Lower lobe of right lung (tissue), 2 donors: ENCODE data around the gene ADAM21. TPM values are rescaled to one million over a fixed set of nuclear protein-coding genes. Genes with fewer than 3 reads are reported as not detected.
"Not testable (repeated sequence)": the region's sequence is repeated elsewhere in the genome, so short reads cannot be mapped to it uniquely, and the experiment has no call there.

ENCODE experiments used
- ATAC-seq, 2 donors: fragments of 200-7000 bp; cut with Tn5 transposase; one replicate each; pipeline ENCODE4 v1.9.1; 2020 to 2022; ENCODE audit warnings: mild to moderate bottlenecking in 2 of 2, moderate library complexity in 2 of 2
- DNase-seq: peaks from one replicate; pipeline ENCODE4 v3.0.0-alpha.2; 2020
- H3K27ac ChIP-seq: fragments of 200-600 bp; one replicate; pipeline ENCODE4 v1.8.0; 2022
- H3K27me3 ChIP-seq: fragments of 200-600 bp; one replicate; pipeline ENCODE4 v1.8.0; 2022; ENCODE audit warnings: low read depth
- H3K36me3 ChIP-seq: fragments of 200-600 bp; one replicate; pipeline ENCODE4 v1.8.0; 2022; ENCODE audit warnings: mild to moderate bottlenecking
- H3K4me1 ChIP-seq: fragments of 200-600 bp; one replicate; pipeline ENCODE4 v1.8.0; 2022
- H3K4me3 ChIP-seq: fragments of 200-600 bp; one replicate; pipeline ENCODE4 v1.8.0; 2022; ENCODE audit warnings: mild to moderate bottlenecking
- H3K9me3 ChIP-seq: fragments of 200-600 bp; one replicate; pipeline ENCODE4 v1.8.0; 2022
- intact Hi-C: fragments of 100-400 bp; cut with DNase I; formaldehyde crosslinking; loops from one replicate; pipeline ENCODE4 v1.11.0; 2022
- long read RNA-seq: library from polyadenylated mRNA; unstranded; transcript quantifications from one replicate; pipeline ENCODE4 v2.0.0, GENCODE V29; 2021
- total RNA-seq: library from RNA; stranded (reverse); fragmentation: NEBNext Ultra II Directional; extraction: Animal tissue kit (Norgen Biotek cat#: 25700); gene quantifications from one replicate; pipeline ENCODE4 v1.2.1, GENCODE V29; 2021
- TF ChIP-seq, protein P1 (sequence below): fragments of 200-600 bp; IDR thresholded peaks from one replicate; pipeline ENCODE4 v1.8.0; 2022; ENCODE audit warnings: antibody characterized with exemption, mild to moderate bottlenecking
- donor health status: DM: no; HTN: yes; CAD: no; lungs with severe emphysema.

ADAM21 gene
- 0.24 TPM for total RNA-seq
- long read RNA-seq = 0 reads

DNA sequence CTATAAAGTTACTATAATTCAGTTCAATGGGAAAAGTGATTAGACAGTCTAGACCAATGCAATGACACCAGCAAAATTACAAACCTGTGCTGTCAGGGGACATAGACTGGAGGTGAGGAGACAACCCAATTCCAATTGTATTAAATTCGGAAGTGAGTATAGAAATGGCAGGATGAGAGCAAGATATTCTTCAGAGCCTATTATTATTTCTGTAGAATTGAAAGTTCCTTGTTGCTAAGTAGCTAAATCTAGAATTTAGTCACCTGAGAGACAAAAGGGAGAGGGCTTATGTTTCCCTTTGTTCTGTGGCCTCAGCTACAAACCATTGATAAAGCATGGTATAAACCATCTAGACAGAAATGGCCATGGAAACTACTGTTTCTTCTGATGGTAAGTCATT lies at the start of gene ADAM21:
TSS of gene ADAM21 (plus strand) at position 301 of the 400 bp plus-strand sequence. CDS start 5,326 bp downstream, outside the sequence.
- H3K4me1 ChIP-seq = no peaks in the 10 kb centered on the region
- no peaks in the 10 kb centered on the region for H3K9me3 ChIP-seq
- TF ChIP-seq, protein P1, sequence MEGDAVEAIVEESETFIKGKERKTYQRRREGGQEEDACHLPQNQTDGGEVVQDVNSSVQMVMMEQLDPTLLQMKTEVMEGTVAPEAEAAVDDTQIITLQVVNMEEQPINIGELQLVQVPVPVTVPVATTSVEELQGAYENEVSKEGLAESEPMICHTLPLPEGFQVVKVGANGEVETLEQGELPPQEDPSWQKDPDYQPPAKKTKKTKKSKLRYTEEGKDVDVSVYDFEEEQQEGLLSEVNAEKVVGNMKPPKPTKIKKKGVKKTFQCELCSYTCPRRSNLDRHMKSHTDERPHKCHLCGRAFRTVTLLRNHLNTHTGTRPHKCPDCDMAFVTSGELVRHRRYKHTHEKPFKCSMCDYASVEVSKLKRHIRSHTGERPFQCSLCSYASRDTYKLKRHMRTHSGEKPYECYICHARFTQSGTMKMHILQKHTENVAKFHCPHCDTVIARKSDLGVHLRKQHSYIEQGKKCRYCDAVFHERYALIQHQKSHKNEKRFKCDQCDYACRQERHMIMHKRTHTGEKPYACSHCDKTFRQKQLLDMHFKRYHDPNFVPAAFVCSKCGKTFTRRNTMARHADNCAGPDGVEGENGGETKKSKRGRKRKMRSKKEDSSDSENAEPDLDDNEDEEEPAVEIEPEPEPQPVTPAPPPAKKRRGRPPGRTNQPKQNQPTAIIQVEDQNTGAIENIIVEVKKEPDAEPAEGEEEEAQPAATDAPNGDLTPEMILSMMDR = no peak
- H3K36me3 ChIP-seq = no peaks in the 10 kb centered on the region
- DNase-seq = no peak
- intact Hi-C loops = no loop called here
- no peak within 1 kb of the TSS for H3K4me3 ChIP-seq
- ATAC-seq = no peak
- no peak within 1 kb of the TSS for H3K27ac ChIP-seq
- H3K27me3 ChIP-seq = no peaks in the 10 kb centered on the region

DNA sequence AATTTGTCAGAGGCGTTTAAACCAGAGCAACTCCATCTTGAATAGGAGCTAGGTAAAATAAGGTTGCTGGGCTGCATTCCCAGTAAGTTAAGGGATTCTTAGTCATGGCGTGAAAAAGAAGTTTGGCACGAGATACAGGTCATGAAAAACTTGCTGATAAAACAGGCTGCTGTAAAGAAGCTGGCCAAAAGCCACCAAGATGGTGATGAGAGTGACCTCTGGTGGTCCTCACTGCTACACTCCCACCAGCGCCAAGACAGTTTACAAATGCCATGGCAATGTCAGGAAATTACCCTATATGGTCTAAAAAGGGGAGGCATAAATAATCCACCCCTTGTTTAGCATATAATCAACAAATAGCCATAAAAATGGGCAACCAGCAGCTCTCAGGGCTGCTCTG lies 48.6 kb upstream of the ADAM21 start:
- ATAC-seq, H3K4me1 ChIP-seq, H3K36me3 ChIP-seq, H3K4me3 ChIP-seq, DNase-seq, H3K27me3 ChIP-seq, H3K27ac ChIP-seq, H3K9me3 ChIP-seq, intact Hi-C loops: not testable (repeated sequence)
- TF ChIP-seq, protein P1 = peak; percentile 6

DNA sequence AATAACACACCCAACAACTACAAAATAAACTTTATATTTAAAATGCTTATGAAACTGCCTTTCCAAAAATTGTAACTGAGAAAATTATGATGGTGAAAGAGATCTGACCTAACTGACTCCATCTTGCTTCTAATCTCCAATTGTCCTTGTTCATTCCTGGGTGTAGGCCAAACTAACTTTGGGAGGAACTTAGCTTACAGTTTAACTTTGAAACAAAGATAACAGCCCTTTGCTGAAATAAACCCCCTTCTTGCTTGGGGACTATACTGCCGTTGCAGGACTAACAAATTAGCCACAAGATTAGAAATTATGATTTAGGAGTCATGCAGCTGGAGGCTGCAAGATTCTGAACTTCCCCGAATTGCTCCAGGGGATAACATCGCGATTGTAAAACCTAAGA lies 45.8 kb upstream of the ADAM21 start:
- not testable (repeated sequence) for ATAC-seq, H3K4me3 ChIP-seq

DNA sequence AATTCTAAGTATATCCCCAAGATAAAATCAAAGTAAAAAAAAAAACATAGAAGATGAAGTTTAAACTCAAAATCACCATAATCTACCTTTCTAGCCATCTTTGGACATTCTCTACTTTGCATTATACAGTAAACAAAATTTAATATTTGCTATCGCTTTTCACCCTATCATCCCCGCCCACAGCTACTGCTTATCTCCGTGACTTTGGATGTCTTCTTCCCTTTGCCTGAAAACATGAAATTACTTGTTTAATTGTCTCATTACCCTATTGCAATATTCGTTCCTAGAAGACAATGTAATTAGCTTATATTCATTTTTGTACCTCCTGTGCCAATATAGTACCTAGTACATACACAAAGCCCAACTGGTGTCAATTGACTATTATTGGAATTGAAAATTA lies 44.4 kb upstream of the ADAM21 start:
- TF ChIP-seq, protein P1 = no peak
- no peak for ATAC-seq
- no peaks in the 10 kb centered on the region for H3K9me3 ChIP-seq
- no peak overlapping the region for H3K4me3 ChIP-seq
- H3K4me1 ChIP-seq = no peaks in the 10 kb centered on the region
- H3K27me3 ChIP-seq = no peaks in the 10 kb centered on the region
- H3K27ac ChIP-seq = no peak overlapping the region
- H3K36me3 ChIP-seq = peaks cover 15% of the 10 kb centered on the region
- intact Hi-C loops = no loop called here
- no peak for DNase-seq

More for the DNA sequence above, 45.8 kb upstream of the ADAM21 start:
- H3K27me3 ChIP-seq, intact Hi-C loops, DNase-seq, H3K9me3 ChIP-seq, H3K4me1 ChIP-seq, H3K27ac ChIP-seq: not testable (repeated sequence)
- peaks cover 24% of the 10 kb centered on the region for H3K36me3 ChIP-seq

DNA sequence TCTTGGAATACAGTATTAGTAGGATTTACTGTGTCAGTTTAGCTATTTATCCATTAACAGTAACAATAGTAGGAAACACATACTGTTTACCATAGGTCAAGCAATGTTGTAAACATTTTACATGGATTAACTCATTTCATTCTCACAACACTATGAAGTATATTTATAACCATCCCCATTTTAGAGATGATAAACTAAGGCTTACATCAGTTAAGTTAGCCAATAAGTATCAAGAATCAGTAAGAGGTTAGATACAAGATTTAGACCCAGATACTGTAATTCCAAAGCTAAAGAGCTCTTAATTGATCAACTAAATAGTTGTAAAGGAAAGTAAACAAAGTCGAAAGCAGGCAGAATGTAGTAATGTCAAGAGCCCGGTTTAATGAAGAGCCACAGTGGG lies 36.2 kb upstream of the ADAM21 start:
- ATAC-seq (no peak), DNase-seq (no peak)
- H3K4me1 ChIP-seq = peaks cover 20% of the 10 kb centered on the region
- intact Hi-C loops = no loop called here
- TF ChIP-seq, protein P1 = no peak
- peaks cover 3% of the 10 kb centered on the region for H3K36me3 ChIP-seq
- H3K9me3 ChIP-seq = no peaks in the 10 kb centered on the region
- H3K27ac ChIP-seq = no peak overlapping the region
- H3K27me3 ChIP-seq = no peaks in the 10 kb centered on the region
- peak overlapping the region; percentile 82 for H3K4me3 ChIP-seq

DNA sequence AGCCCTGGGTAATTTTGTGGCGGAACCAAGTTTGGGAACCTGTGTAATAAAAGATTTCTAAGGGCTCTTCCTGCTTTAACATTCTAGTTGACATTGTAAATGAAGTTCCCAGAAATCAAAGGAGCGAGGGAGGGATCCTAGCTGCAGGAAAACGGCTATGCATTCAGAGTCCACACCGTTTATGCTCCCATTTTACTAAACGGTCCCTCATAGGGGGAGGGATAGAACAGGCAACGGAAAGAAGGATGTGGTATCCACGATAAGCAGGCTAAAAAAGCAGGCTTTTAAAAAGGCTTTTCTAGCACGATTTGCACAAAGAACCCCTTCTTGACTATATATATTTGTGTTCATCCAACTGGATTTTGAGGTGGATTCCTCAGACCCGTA lies 35.6 kb upstream of the ADAM21 start:
- ATAC-seq = peak; percentile 34 to 62
- TF ChIP-seq, protein P1 = no peak
- H3K27me3 ChIP-seq = no peaks in the 10 kb centered on the region
- peak overlapping the region; percentile 82 for H3K4me3 ChIP-seq
- no peaks in the 10 kb centered on the region for H3K36me3 ChIP-seq
- no peaks in the 10 kb centered on the region for H3K9me3 ChIP-seq
- intact Hi-C loops = no loop called here
- peak overlapping the region; percentile 66 for H3K27ac ChIP-seq
- DNase-seq = no peak
- peaks cover 20% of the 10 kb centered on the region for H3K4me1 ChIP-seq
